Measurements from ENCODE around the gene ARHGDIA. TPM values are rescaled to one million over a fixed set of nuclear protein-coding genes. Genes with fewer than 3 reads are reported as not detected.

ARHGDIA gene
- total RNA-seq, 4 donors from 2014 or later: 190 to 484 (median 237) TPM

GRCh38 chr17:81895400-81895799 is 24.3 kb upstream of the ARHGDIA start:
- DNase-seq (ENCODE audit: low spot score in 2 of 2): no peak
- Histone ChIP-seq H3K9me3 (no peaks in the 10 kb centered on the region), H3K4me1 (peaks cover 0 to 20% (median 13%) of the 10 kb centered on the region in 4 donors), H3K4me3 (no peak overlapping the region), H3K36me3 (peaks cover 2 to 69% (median 4%) of the 10 kb centered on the region in 3 donors), H3K27ac (no peak overlapping the region), H3K27me3 (no peaks in the 10 kb centered on the region)
- no peak for TF ChIP-seq CTCF (IDR thresholded peaks at IDR 0.05)
- TF ChIP-seq POLR2A (IDR thresholded peaks at IDR 0.05): no peak
- TF ChIP-seq EP300 (IDR thresholded peaks at IDR 0.05): no peak
- 88% methylated on average over 11 of the region's 11 CpGs for WGBS, 2 donors

DNA sequence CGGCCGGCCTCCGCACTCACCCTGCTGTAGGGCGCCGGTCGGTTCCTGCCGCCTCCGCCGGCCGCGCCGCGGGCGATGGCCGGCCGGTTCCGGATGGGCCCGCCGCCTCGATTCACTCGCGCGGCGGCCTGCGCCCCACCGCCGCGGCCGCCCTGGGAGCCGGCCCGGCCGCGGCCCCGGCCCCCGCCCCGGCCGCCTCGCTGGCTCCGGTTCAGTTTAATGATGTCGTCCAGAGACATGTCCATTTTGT is 20.1 kb upstream of the ARHGDIA start:
- H3K27me3 ChIP-seq: no peaks in the 10 kb centered on the region
- peaks cover 0 to 35% (median 20%) of the 10 kb centered on the region in 4 donors for H3K4me1 ChIP-seq
- H3K27ac ChIP-seq: peak overlapping the region; percentile 54 to 97 (median 84)
- no peaks in the 10 kb centered on the region for H3K9me3 ChIP-seq
- H3K36me3 ChIP-seq: peaks cover 4 to 63% (median 8%) of the 10 kb centered on the region in 3 donors
- no peak for DNase-seq (ENCODE audit: low spot score in 2 of 2)
- peak overlapping the region; percentile 62 to 100 (median 84) for H3K4me3 ChIP-seq
- 0 to 1% methylated on average over 2 to 39 of the region's 40 CpGs for WGBS, 2 donors
- TF ChIP-seq CTCF (IDR thresholded peaks at IDR 0.05): no peak
- TF ChIP-seq EP300 (IDR thresholded peaks at IDR 0.05): no peak
- TF ChIP-seq POLR2A (IDR thresholded peaks at IDR 0.05): no peak

- peaks cover 0 to 35% (median 20%) of the 10 kb centered on the region in 4 donors for H3K4me1 ChIP-seq
- 9 to 12% methylated on average over 35 to 36 of the region's 69 CpGs for WGBS, 2 donors
- no peak for DNase-seq (ENCODE audit: low spot score in 2 of 2)
- peak overlapping the region; percentile 54 to 97 (median 84) for H3K27ac ChIP-seq
- no peaks in the 10 kb centered on the region for H3K9me3 ChIP-seq
- no peaks in the 10 kb centered on the region for H3K27me3 ChIP-seq
- peaks cover 4 to 63% (median 8%) of the 10 kb centered on the region in 3 donors for H3K36me3 ChIP-seq
- H3K4me3 ChIP-seq: peak overlapping the region; percentile 62 to 100 (median 84)
- TF ChIP-seq CTCF (IDR thresholded peaks at IDR 0.05): no peak
- no peak for TF ChIP-seq EP300 (IDR thresholded peaks at IDR 0.05)
Measured at GRCh38 chr17:81890447-81891302, 19.5 kb upstream of the ARHGDIA start.

- Histone ChIP-seq H3K4me3 (no peak overlapping the region), H3K36me3 (peaks cover 4 to 63% (median 8%) of the 10 kb centered on the region in 3 donors), H3K9me3 (no peaks in the 10 kb centered on the region), H3K27ac (no peak overlapping the region), H3K4me1 (peaks cover 0 to 35% (median 20%) of the 10 kb centered on the region in 4 donors), H3K27me3 (no peaks in the 10 kb centered on the region)
- no peak for DNase-seq (ENCODE audit: low spot score in 2 of 2)
- no peak for TF ChIP-seq EP300 (IDR thresholded peaks at IDR 0.05)
- TF ChIP-seq CTCF (IDR thresholded peaks at IDR 0.05): no peak
- no peak for TF ChIP-seq POLR2A (IDR thresholded peaks at IDR 0.05)
- 88 to 89% methylated on average over 9 of the region's 9 CpGs for WGBS, 2 donors
Measured at GRCh38 chr17:81889602-81890001, 18.5 kb upstream of the ARHGDIA start.

GRCh38 chr17:81888988-81889595 is 18.0 kb upstream of the ARHGDIA start:
- TF ChIP-seq EP300 (IDR thresholded peaks at IDR 0.05) (no peak), CTCF (IDR thresholded peaks at IDR 0.05) (no peak), POLR2A (IDR thresholded peaks at IDR 0.05) (no peak)
- no peak for DNase-seq (ENCODE audit: low spot score in 2 of 2)
- Histone ChIP-seq H3K4me3 (no peak overlapping the region), H3K27ac (no peak overlapping the region), H3K9me3 (no peaks in the 10 kb centered on the region), H3K36me3 (peaks cover 4 to 63% (median 8%) of the 10 kb centered on the region in 3 donors), H3K4me1 (peaks cover 0 to 35% (median 20%) of the 10 kb centered on the region in 4 donors), H3K27me3 (no peaks in the 10 kb centered on the region)
- 93 to 94% methylated on average over 16 of the region's 16 CpGs for WGBS, 2 donors
